Stimulated activated CD8-positive, alpha-beta memory T cell treated with anti-CD3 and anti-CD28 coated beads, Interleukin-12 subunit alpha, Interleukin-12 subunit beta, amount 100 ng/mL, for 4 hours (primary cell): Measurements from ENCODE around the gene PROB1.
"Not testable (repeated sequence)": the region's sequence is repeated elsewhere in the genome, so short reads cannot be mapped to it uniquely, and the experiment has no call there.

Source experiments
- DNase-seq: peaks from one replicate; pipeline ENCODE4 v3.0.0-alpha.2; 2020; ENCODE audit warnings: low read depth

Gene PROB1

DNA sequence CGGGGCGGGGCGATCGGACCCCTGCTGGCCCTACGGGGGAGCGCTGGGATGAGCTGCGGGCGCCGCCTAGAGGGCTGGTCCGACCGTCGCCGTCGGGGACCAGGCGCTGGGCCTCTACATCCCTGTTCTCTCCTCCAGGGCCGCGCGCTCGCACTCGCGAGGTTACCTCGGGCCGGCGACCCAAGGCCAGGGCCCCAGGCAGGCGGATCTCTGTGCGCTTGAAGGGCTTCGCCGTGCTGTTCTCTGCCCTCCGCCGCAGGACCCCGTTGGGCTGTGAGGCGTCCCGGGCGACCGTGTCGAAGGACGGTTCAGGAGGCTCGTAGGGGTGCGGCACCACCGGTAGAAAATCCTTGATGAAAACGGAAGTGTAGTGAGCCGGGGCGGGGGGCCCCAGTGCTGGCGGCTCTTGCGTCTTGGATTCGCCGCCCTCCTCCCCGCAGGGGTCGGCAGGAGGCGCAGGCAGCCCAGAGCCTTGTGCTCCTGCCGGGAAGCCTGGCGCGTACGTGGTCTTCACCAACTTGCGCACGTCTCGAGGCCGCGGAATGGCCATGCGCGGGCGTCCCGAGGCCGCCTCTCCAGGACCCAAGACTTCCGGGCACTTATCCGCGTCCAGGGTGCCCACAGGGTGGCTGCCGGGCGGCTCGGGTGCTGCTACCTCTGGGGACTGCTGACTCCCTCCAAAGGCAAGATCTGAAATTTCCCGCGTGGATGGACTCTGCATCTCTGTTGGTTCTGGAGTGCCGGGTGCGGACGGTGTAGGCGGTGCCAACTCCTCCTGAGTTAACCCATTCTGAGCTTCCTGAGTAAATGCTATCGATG is 2.0 kb downstream of the PROB1 start:
- DNase-seq, result peak; percentile 62

DNA sequence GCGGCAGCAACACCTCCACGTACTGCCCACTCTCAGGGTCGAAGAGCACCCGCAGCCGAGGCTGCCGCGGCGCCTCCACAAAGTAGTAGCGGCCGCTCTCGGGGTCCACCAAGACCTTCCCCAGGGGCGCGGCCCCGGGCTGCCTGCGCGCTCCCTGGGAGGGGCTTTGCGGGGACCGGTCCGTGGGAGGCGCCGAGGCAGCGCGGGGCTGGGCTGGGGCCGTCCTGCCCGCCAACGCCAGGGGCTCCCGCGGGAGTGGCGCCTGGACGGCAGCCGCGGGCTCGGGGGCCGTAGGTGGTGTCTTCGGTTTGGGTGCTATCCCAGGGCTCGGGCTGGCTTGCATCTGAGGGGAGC is 2.6 kb downstream of the PROB1 start:
- no peak for DNase-seq

DNA sequence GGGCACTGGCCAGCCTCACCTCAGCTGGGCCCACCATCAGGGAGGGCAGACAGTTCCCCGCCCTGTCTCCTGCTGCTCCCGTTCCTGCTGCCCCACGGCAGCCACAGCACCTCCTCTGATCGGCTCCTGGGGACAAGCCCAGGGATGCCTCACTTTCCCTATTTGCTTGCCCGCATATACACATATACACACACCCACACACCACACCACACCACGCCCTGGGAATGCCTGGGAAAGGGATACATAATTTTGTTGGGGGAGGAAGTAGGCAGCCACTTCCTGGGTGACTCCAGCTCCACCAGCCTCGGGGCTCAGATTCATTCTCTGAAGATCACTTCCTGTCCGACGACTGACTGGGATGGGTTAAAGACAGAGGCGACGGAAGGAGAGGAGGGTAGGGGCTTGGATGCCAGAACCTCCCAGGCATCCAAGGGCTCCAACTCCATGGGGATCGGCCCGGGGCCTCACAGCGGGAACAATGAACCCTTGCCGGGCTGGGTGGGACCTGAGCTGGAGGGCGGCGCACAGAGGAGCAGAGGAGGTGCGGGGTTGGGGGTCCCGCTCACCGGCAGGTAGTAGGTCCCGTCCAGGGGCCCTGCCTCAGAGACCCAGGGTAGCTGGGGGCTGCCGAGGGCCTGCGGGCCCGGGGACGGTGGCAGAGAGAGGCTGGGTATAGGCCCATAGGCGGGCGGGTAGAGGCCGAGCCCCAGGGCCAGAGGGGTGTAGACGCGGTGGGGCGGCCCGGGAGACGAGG is 3.2 kb downstream of the PROB1 start:
- no peak for DNase-seq

DNA sequence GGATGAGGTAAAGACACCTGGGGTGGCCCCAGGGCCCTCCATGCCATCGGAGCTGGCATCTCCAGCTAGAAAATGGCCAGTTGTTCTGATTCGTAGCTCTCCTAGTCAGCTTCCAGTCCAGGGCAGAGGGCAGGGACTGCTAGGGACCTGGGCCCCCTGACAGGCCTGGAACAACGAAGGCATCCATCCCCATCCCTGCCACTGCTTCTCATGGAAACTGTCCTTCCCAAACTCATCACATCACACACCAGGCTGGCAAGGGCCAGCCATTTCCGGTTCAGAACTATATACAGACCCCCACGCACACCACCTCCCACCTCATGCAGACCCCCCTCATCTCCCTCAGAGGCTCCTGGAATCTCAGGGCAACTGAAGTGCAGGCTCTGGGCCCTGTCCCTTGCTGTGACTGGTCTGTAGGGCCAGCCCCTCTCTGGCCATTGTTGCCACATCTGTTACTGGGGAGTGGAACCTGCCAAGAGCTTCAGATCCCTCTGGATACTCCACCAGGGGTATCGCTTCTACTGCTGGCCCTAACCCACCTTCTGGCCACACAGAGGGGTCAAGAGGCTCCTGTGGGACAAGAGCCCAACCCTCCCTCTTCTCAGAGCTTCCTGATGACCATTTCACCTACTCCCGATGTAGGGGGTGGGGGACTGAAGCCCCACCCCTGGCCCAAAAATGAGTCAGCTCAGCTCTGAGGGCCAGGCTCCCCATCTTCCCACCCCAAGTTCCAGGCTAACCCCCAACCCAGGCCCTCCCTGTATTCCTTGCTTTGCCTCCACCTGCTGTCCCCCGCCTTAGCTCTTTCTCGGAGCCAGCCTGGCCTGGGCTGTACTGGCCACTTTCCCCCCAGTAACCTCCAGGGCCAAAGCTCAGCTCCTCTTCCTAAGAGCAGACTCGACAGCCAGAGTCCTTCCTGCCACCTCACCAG is 4.0 kb downstream of the PROB1 start:
- DNase-seq, result no peak

DNA sequence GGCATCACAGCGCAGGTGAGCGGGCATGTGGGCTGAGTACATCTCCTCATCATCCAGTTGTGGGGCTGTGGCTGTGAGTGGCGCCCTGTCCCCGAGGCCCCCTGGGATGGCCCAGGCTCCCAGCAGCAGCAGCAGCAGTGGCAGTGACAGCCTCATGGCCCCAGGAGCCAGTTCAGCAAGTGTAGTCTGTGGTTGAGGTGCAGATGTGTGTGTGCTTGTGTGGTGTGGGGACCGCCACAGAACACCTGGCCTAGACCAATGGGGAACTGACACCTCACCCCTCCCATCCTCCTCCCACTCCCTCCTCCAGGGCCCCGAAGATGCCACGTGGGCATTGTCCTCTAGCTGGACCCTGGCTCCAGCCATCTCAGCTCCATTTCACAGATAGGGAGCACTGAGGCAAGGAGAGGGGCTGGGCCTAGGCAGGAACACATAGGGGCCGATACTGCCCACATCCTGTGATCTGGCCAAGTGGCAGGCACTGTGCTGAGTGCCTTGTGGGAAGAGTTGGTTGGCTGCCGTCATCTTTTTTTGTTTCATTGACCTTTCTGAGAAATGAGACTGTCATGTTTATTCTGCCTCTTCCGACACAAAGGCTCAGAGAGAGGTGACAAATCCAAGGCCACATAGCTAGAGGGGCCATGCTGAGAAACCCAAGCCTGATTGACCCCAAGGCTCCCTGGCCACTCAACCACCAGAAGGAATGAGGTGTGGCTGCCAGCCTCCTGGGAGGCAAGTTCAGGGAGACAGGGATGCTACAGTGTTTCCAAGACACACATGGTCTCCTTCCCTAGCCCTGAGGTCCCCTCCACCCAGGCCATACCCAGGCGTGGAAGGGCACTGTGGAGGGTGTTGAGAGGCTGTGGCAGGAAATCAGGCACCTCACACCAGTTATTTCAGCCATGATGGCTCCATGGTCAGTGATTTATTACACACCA is 4.9 kb downstream of the PROB1 start, which contains the start of gene MZB1:
TSS of gene MZB1 (minus strand) at position 213 of the 938 bp plus-strand sequence. CDS start at position 156, 57 bp downstream.
- DNase-seq, result peak; percentile 57

DNA sequence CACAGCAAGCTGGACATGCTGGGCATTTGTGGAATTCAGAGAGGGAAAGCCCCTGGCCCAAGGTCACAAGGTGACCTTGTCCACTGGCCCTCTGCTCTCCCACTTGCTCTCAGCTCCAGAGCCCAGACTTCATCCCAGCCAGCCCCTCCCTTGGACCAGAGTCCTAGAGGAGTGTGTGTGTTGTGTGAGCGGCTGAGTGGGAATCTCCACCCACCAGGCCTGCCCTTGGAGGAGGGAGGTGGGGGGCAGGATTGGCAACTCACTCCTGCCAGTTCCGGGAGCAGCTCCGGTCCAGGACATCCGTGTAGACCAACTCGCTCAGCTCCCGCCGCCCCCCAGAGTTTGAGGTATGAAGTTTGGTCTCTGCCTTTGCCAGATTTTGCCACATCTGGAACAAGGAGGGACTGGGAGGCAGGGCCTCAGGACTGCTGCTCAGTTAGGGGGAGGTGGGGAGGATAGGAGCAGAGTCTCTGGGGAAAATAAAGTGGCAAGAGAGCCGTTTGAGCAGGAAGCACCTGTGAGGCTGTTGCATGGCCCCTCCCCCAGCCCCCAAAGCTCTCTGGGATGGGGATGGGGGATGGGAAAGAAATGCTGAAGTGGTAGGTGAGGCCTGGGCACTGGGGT is 6.6 kb downstream of the PROB1 start:
- DNase-seq, result no peak

DNA sequence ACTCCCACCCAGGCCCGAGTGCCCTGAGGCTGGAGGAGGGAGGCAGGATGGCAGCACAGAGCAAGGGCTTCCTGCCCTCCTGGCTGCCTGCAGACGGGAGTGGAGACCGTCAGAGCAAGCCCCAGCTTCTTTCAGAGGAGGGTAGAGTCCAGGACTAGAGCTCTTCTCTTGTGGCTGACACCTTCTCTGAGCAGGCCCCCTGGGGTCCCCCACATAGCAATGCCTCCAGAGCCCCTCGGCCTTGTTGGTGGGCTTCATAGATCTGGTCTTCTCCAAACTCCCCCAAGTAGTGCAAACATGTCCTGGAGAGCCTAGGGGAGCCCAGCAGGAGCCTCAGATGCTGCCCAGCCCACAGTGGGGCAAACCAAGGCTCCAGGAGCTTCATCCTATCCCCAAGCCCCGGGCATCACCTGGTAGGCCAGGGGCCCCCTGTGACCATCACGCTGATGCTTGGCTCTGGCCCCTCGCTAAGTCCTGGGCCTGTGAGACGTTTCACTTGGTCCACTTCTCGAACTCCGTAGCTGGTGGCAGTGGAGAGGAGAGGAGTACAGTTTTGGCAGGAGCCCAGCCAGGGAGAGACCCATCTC is 7.2 kb downstream of the PROB1 start:
- no peak for DNase-seq

DNA sequence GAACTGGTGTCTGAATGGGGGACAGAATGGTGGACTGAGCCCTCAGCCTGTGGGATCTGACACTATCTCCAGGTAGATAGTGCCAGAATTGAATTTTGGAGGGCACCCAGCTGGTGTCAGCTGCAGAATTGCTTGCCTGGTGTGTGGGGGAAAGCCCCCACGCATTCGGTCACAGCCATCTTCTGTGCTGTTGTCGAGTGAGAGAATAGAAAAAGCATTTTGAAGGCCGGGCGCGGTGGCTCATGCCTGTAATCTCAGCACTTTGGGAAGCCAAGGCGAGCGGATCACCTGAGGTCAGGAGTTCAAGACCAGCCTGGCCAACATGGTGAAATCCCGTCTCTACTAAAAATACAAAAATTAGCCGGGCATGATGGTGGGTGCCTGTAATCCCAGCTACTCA is 7.9 kb downstream of the PROB1 start:
- not testable (repeated sequence) for DNase-seq

DNA sequence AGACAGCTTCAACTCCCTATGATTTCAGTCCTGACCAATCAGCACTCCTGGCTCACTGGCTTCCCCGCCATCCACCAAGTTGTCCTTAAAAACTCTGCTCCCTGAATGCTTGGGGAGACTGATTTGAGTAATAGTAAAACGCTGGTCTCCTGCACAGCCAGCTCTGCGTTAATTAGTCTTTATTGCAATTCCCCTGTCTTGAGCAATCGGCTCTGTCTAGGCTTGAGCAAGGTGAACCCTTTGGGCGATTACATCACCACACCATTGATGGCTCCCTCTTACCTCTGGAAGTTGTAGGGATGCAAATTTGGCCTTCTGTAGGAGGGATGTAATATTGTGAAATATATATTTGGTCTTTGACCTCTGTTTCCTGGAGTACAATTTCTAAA is 8.9 kb downstream of the PROB1 start:
- no peak for DNase-seq

DNA sequence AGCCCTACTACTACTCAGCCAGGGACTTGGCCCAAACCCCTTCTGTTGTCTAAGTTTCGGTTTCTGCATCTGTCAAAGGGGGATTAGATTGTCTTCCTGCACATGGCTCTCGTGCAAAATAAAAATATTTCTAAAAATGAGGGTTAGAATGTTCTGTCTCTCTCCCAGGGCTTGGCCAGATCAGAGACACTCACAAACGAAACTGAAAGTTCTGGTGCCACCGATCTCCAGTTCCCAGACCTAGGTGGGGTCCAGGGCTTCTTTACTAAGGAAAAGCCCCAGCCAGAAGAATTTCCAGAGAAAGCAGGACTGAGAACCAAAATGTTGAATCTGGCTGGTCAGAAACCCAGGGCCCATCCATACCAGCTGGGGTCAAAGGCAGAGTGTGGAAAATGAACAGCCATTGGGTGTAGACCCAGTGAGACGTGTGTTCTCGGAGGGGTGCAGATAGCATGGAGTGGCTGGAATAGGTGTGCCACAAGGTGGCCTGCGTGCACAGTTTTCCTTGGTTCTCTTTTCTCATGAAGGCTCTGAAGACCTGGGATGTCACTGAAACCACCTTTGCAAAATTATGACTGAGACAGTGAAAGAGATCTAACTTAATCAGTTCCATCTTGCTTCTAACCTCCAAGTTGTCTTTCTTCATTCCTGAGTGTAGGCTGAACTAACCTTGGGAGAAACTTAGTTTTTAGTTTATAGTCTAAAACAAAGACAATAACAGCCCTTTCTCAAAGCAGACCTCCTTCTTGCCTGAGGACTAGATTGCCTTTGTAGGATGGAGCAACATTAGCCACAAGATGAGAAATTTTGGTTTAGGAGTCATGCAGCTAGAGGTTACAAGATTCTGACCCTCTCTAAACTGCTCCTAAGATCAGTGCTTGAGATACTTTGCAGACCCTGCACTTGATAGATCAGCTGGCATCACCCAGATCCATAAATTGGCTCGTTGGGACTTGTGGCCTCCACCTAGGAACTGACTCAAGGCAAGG is 9.5 kb downstream of the PROB1 start:
- no peak for DNase-seq

DNA sequence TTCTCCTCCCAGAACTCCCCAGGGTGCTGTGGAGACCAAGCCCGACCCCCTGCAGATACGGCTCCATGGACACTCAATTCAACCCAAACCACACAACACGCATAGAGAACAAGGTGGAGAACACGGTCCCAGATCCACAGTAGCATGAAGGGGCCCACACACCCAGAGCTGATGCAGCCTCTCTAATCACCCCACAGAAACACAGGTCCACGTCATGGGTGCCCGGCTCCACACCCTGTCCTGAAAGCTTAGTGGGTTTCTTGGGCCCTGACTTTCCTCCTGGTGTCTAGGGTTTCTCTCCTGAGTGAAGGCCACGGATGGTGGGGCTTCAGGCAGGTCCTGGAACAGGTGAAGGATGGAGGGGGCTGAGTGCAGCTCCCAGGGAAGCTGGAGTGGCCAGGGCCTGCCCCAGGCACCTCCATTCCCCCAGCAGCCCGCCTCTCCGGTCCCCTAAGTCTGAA is 10.3 kb downstream of the PROB1 start:
- no peak for DNase-seq

DNA sequence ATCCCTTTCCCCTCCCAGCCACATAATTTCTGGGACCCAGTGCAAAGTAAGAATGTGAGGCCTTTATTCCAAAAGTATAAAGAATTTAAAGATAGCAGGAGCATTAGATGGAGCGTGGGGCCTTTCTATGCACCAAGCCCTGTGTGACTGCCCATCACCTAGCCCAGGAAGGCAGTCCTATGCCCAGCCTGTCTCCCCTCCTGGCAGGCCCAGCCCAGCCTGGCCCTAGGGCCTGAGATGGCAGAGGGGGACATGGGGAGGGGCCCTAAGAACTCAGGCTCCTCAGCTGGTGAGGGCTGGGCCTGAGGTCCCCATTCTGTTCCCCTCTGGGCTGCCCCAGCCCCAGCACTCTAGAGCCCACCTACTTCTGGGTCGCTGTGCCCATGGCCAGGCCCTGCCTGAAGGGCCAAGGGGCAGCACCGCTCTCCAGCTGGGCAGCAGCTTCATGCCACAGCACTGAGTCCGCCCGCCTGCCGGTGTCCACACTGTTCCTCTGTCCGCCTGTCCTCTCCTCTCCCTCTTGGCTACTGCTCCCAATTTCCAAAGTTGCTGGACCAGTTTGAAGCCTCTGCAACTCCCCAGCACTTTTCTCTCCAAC is 10.8 kb downstream of the PROB1 start:
- DNase-seq, result no peak

DNA sequence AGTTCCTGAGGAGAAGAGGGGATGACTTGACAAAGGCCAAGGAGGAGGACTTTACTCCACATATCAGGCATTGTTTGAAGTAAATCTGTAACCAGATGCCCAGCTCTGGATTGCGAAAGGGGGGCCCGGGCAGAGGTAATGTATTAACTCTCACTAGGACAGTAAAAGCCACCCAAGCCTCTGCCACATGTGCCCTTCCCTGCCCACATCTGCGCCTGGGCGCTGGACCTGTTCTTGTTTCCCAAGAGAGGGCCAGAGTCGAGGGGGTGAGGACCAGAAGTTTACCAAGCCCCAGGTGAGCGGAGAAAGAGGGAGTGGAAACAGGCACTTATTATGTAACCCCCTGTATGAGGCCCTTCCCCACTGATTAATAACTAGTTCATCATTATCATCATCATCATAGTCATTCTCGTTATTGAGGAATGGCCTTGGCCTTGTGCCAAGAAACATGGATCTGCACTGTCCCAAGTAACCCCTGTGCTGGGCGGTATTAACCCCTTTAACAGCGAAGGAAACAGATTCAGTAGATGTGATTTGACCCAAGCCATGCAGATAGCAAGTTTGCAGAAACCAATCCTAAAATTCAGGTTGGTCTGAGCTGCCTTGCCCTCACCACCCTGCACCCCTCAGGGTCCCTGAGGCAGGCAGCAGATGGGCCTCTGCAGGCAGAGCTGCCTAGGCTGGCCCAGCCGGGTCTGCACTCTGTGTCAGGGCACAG is 11.5 kb downstream of the PROB1 start, which contains the start of gene SLC23A1:
TSS of gene SLC23A1 (minus strand) at position 23 of the 718 bp plus-strand sequence. CDS start 44 bp downstream, outside the sequence.
- no peak for DNase-seq

DNA sequence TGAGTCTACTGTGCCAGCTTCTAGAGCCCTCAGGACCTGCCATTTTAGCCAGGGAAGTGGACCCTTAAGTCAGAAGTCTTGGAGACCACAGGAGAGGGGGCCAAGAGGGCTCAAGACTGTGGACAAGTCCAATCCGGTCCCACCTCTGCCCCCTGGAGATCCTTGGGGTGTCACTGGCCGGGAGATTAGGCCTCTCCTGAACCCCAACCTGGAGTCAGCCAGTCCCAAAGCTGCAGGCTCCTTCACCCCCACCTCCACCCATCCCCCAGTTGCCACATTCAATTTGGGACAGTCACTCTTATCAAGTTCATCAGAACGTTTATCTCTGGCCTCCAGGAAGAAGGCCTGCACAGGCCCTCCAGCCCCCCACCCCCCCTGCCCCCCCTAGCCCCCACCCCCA is 12.1 kb downstream of the PROB1 start:
- DNase-seq, result no peak

DNA sequence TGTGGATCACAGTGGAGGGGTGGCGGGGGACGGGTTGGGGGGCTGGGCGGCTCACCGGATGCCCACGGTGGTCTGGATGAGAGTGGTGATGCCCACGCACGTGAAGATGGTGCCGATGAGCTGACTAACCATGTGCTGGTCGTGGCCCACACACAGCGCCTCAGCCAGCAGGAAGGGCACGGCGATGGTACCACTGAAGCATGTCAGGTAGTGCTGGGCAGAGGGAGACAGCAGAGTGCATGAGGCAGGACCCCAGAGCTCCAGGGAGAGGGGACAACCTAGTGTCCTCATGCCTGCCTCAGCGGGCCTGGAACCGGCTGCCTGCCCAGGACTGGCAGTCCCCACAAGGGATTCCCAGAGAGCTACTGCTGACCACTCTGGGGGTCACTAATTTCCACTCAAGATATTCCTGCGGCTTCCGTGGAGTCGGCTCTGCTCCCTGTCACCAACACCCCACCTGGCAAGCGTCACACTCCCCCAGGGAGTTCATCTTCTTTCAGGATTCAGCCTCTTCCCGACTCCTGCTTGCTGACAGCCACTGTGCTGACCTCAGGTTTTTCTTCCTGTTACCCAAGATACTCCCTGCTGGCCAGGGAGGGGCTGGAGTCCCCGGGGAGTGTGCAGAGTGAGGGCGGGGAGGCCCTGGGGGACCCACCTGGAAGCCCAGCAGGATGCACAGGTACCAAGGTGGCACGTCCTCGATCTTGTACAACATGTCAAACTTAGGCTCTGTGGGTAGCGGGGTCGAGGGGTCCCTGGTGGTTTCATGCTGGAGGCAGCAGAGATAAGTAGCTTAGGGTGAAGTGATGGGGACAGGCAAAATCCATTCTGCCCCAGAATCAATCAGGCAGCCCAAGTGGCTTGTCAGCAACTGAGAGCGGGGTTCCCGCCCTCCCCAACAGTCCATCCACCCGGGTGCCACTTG is 12.8 kb downstream of the PROB1 start:
- no peak for DNase-seq

DNA sequence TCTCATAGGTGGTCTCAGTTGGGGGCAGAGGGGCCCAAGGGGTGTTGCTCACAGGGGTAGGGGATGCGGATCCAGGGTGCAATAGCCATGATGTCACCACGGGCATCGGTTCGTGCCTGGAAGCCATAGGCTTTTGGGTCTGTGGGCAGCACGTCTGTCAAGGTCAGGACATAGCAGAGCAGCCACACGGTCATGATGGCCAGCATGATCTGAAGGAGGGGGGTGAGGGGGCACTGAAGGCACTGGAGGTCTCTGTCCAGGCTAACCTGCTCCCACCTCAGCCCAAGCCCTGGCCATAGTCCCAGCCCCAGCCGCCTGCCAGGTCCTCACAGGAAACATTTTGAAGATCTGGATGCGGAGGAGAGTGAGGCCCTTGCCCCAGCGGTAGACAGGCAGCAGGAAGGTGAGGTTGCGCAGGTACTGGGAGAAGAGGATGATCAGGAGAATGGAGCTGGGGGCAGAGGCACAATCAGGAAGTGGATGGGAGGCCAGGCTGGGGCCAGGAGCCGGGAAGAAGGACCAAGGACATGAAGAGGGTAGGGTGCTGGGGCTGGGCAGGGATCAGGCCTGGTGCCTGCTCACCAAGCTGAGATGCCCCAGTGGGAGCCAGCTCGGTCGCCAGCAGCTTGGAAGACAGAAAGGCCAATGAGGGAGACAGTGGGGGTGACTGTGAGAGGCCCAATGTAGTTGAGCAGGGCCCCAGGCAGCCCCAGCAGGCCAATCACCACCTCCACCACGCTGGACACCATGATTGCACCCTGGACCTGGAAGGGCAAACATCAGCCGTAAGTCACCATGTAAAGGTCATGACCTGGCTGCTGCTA is 15.1 kb downstream of the PROB1 start:
- DNase-seq, result no peak
